ENCODE results near the gene MBLAC2.
A peak's percentile ranks its signal among the peaks of the same experiment; 100 is the strongest.

The MBLAC2 gene

DNA sequence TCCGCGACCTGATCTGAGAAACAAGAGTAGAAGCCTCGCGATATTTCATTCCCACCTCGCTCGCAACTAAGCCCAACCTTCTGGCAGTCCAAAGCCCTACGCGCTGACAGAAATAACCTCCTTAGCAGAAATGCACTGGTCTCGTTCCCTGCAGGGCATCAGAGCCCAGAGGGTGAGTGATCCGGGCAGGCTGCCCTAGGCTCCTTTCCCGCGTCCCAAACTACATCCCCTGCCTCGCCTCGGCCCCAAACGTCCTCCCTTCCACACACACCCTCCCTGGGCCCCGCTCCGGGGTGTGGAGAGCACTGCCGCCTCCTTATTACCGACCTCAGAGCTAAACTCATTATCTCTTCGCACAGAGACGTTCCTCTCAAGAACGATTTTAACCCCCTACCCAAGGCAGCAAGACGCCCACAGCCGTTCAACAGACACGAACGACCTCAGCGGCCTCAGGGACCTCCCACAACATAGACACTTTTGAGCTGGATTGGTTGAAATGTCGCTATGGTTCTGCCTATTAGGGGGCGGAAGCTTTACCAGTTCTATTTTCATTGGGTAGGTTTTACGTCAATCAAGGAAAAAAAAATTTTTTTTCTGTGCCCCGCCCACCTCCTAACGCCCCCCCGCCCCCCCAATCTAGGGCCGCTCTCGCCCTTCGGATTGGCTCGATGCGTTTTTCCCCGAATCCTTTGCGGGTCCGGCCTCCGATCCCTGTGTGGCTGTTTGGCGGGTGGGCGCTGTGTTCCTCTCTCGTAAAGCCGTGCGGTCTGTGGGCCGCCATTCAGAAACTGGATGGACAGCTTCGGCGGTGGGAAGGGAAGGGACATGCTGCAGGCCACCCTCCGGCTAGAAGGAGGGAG lies 65.0 kb downstream of the MBLAC2 start, which contains the start of gene CETN3:
Gene CETN3, minus strand, starts transcription at position 439 of the 860 bp plus-strand sequence. Its CDS starts 95 bp downstream, at position 344.
- peak within 1 kb of the TSS; percentile 95 for H3K4me3 ChIP-seq (ENCODE audit: low read depth, low read length)
- TF ChIP-seq, protein P1, sequence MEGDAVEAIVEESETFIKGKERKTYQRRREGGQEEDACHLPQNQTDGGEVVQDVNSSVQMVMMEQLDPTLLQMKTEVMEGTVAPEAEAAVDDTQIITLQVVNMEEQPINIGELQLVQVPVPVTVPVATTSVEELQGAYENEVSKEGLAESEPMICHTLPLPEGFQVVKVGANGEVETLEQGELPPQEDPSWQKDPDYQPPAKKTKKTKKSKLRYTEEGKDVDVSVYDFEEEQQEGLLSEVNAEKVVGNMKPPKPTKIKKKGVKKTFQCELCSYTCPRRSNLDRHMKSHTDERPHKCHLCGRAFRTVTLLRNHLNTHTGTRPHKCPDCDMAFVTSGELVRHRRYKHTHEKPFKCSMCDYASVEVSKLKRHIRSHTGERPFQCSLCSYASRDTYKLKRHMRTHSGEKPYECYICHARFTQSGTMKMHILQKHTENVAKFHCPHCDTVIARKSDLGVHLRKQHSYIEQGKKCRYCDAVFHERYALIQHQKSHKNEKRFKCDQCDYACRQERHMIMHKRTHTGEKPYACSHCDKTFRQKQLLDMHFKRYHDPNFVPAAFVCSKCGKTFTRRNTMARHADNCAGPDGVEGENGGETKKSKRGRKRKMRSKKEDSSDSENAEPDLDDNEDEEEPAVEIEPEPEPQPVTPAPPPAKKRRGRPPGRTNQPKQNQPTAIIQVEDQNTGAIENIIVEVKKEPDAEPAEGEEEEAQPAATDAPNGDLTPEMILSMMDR (IDR thresholded peaks at IDR 0.05; ENCODE audit: control insufficient read depth, extremely low read depth, insufficient read depth): 0 out of 2 replicates have a peak, but pooled peaks have one; percentile 10
- DNase-seq (ENCODE audit: low read depth): peak; percentile 94

GRCh38 chr5:90408571-90409317 lies 65.8 kb downstream of the MBLAC2 start:
- TF ChIP-seq, protein P1 (IDR thresholded peaks at IDR 0.05; ENCODE audit: control insufficient read depth, extremely low read depth, insufficient read depth): no peak
- DNase-seq (ENCODE audit: low read depth): no peak
- peak overlapping the region; percentile 95 for H3K4me3 ChIP-seq (ENCODE audit: low read depth, low read length)
